Measurements from ENCODE around the gene MEA1.
"Not testable (repeated sequence)": the region's sequence is repeated elsewhere in the genome, so short reads cannot be mapped to it uniquely, and the experiment has no call there.

DNA sequence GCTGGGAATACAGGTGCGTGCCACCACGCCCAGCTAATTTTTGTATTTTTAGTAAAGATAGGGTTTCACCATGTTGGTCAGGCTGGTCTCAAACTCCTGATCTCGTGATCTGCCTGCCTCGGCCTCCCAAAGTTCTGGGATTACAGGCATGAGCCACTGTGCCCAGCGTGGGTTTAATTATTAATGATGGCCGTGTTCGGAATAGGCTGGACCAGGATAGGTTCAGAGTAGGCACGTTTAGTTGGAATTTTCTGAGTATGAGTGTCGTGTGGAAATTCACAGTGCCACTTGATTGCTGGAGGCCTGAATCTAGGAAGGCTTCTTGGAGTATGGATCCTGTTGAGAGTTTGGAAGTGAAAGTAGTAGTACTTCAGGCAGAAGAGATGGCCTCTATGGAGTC is 15.5 kb downstream of the MEA1 start:
- TF ChIP-seq, protein P1, sequence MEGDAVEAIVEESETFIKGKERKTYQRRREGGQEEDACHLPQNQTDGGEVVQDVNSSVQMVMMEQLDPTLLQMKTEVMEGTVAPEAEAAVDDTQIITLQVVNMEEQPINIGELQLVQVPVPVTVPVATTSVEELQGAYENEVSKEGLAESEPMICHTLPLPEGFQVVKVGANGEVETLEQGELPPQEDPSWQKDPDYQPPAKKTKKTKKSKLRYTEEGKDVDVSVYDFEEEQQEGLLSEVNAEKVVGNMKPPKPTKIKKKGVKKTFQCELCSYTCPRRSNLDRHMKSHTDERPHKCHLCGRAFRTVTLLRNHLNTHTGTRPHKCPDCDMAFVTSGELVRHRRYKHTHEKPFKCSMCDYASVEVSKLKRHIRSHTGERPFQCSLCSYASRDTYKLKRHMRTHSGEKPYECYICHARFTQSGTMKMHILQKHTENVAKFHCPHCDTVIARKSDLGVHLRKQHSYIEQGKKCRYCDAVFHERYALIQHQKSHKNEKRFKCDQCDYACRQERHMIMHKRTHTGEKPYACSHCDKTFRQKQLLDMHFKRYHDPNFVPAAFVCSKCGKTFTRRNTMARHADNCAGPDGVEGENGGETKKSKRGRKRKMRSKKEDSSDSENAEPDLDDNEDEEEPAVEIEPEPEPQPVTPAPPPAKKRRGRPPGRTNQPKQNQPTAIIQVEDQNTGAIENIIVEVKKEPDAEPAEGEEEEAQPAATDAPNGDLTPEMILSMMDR (IDR thresholded peaks at IDR 0.05; ENCODE audit: low read depth, low read length, missing input control) = not testable (repeated sequence)
- not testable (repeated sequence) for TF ChIP-seq RAD21 (IDR thresholded peaks at IDR 0.05); GABPA (IDR thresholded peaks at IDR 0.05 in 1 of 2, conservative IDR thresholded peaks at IDR 0.05 in 1 of 2); REST (IDR thresholded peaks at IDR 0.05); YY1 (IDR thresholded peaks at IDR 0.05); EGR1 (IDR thresholded peaks at IDR 0.05; ENCODE audit: low read depth in 2 of 2)
